GM06990 (cell line): ENCODE data around the gene PNP.

Experiments
- DNase-seq: peaks from one replicate; pipeline ENCODE4 v3.0.0-alpha.2; 2011; ENCODE audit not compliant: insufficient read length; ENCODE audit errors: extremely low read depth
- H3K27me3 ChIP-seq: replicated peaks from 2 replicates; pipeline ENCODE4 v1.6.0; 2011; ENCODE audit warnings: low read length; ENCODE audit not compliant: control insufficient read depth, insufficient read depth
- H3K36me3 ChIP-seq: 2 replicates; pipeline ENCODE4 v1.5.1; 2011; ENCODE audit warnings: low read length; ENCODE audit not compliant: control insufficient read depth, insufficient read depth
- H3K4me3 ChIP-seq: replicated peaks from 2 replicates; pipeline ENCODE4 v1.5.1; 2011; ENCODE audit warnings: low read depth, mild to moderate bottlenecking, control low read depth, low read length
- CTCF ChIP-seq: IDR thresholded peaks from 2 replicates; pipeline ENCODE4 v1.5.1; 2011; ENCODE audit warnings: low read length, control low read depth, mild to moderate bottlenecking, inconsistent platforms; ENCODE audit not compliant: insufficient read depth, poor library complexity, severe bottlenecking

Gene PNP

GRCh38 chr14:20469890-20470602 is 840 bp downstream of the PNP start:
- Histone ChIP-seq H3K36me3 (peaks cover 18% of the 10 kb centered on the region), H3K27me3 (no peaks in the 10 kb centered on the region), H3K4me3 (peak overlapping the region; percentile 85)
- no peak for TF ChIP-seq CTCF
- peak; percentile 55 for DNase-seq

GRCh38 chr14:20470603-20470901 is 1.3 kb downstream of the PNP start:
- H3K27me3 ChIP-seq = no peaks in the 10 kb centered on the region
- H3K4me3 ChIP-seq = peak overlapping the region; percentile 85
- no peak for DNase-seq
- no peak for TF ChIP-seq CTCF
- peaks cover 21% of the 10 kb centered on the region for H3K36me3 ChIP-seq

GRCh38 chr14:20472536-20473169 is 3.4 kb downstream of the PNP start:
- DNase-seq = no peak
- Histone ChIP-seq H3K36me3 (peaks cover 33% of the 10 kb centered on the region), H3K4me3 (no peak overlapping the region), H3K27me3 (no peaks in the 10 kb centered on the region)
- no peak for TF ChIP-seq CTCF

- Histone ChIP-seq H3K27me3 (no peaks in the 10 kb centered on the region), H3K36me3 (peaks cover 35% of the 10 kb centered on the region), H3K4me3 (no peak overlapping the region)
- no peak for DNase-seq
- TF ChIP-seq CTCF = no peak
Observed at GRCh38 chr14:20476776-20477175, 7.6 kb downstream of the PNP start.

- Histone ChIP-seq H3K4me3 (no peak overlapping the region), H3K36me3 (peaks cover 33% of the 10 kb centered on the region), H3K27me3 (no peaks in the 10 kb centered on the region)
- no peak for DNase-seq
- no peak for TF ChIP-seq CTCF
Observed at GRCh38 chr14:20477211-20477876, 8.1 kb downstream of the PNP start.
